ENCODE measurements around the gene VEZT.

- TF ChIP-seq CTCF (IDR thresholded peaks at IDR 0.05; ENCODE audit: low read length) (no peak), EZH2 (IDR thresholded peaks at IDR 0.05; ENCODE audit: borderline replicate concordance, low read length) (no peak)
Measured at GRCh38 chr12:95182868-95183415, 34.7 kb upstream of the VEZT start.

Measured in OCI-LY1 (cell line).